H54 (cell line): Measurements from ENCODE around the gene TJP3.

ENCODE experiments used
- DNase-seq: peaks from one replicate; pipeline ENCODE4 v3.0.0; 2011; ENCODE audit warnings: low spot score, mixed read lengths; ENCODE audit not compliant: insufficient read length
- FAIRE-seq: peaks from 3 replicates; lab custom pipeline; 2011; peaks lifted over from hg19 to GRCh38; lab: Jason Lieb, UNC
- POLR2A ChIP-seq: IDR thresholded peaks from 2 replicates; pipeline ENCODE4 v1.6.1; 2011; ENCODE audit warnings: low read depth, mild to moderate bottlenecking, low read length

The TJP3 gene

DNA sequence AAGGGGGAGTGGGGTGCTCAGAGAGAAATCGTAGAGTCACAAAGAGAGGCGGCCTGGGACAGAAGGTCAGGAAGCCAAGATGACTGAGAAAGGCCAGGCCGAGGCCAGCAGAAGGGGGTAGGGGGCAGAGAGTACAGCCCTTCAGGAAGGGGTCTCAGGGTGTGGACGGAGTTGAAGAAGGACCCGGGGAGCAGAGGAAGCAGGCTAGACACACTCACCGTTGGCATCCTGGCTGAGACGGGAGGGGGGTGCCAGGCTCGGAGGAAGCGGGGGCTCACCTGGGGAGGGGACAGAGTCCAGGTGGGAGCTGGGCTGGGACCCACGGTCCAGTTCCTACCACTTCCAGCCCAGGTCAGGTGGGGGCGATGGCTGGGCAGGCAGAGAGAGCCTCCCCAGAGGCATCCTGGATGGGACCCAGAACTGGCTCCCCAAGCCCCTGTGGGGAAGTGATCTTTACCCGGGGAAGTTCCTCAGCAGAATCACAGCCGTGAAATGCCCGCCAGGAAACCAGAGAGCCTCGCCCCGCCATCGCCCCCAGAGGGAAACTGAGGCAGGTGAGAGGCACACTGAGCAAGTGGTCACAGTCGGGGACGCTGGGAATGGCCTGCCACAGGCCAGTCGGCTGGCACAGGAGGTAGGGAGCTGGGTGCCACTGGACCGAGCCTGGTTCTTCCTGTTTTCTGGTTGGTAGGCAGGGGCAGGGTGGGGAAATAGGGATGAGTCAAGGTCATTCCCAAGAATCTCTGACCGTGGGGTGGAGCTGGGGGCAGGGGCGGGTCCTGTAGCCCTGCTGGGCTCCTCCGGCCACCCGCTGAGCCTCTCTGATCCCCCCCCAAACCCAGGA lies 76.6 kb downstream of the TJP3 start:
- no peak for TF ChIP-seq POLR2A
- DNase-seq (peak; percentile 96), FAIRE-seq (no peak)

DNA sequence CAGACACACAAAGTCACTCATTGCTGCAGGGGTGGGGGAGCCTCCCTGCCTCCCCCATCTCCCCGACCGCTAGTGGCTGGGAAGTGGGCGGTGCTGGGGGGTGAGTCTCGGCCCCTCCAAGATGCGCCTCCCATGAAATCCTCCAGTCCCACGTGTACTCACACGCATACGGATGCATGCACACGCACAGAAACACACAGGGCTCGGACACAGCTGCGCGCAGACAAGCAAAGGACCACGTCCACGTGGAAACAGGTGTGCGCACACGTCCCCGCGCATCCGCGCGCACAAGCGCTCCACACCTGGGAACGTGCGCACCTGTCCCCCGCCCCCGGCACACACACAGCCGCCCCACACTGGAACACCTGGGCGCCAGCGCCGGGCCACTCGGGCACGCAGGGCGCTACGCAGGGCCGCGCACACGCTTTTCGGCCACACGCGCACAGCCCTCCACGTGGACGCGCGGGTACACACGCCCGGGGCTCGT lies 77.3 kb downstream of the TJP3 start:
- DNase-seq (no peak), FAIRE-seq (no peak)
- no peak for TF ChIP-seq POLR2A

GRCh38 chr19:3785938-3786824 lies 78.0 kb downstream of the TJP3 start, which contains the start of gene MATK:
Gene MATK, minus strand, starts transcription at chr19:3786381. Its CDS starts 1,246 bp downstream, at chr19:3785135.
- DNase-seq, result no peak

GRCh38 chr19:3788996-3789778 lies 81.0 kb downstream of the TJP3 start:
- no peak for DNase-seq
- no peak for FAIRE-seq
- no peak for TF ChIP-seq POLR2A

More at GRCh38 chr19:3785938-3786824, 78.0 kb downstream of the TJP3 start, which contains the start of gene MATK:
- FAIRE-seq, result no peak
- no peak for TF ChIP-seq POLR2A

DNA sequence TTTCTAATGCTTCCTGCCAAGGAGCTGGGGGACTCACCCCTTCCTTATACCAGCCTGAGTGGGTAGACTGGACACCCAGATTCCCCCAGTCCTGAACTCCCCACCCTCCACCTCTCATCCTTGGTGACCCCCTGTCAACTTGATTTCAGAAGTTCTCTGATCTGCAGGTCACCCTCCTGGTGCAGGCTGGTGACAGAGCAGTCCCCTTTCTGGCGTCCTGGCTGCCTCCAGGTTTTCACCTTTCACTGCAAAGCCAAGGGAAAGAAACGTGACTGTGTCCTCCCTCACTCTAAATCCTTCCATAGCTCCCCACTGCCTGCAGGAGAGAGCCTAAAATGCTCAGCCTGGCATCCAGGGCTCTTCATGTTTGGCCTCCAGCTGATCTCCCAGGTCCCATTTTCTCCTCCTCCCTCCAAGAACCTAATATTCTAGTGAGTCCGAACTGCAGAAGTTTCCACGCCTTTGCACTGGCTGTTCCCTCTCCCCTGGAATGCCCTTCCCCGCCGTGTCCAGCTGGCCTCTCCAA lies 82.1 kb downstream of the TJP3 start:
- no peak for TF ChIP-seq POLR2A
- FAIRE-seq, result no peak
- no peak for DNase-seq

DNA sequence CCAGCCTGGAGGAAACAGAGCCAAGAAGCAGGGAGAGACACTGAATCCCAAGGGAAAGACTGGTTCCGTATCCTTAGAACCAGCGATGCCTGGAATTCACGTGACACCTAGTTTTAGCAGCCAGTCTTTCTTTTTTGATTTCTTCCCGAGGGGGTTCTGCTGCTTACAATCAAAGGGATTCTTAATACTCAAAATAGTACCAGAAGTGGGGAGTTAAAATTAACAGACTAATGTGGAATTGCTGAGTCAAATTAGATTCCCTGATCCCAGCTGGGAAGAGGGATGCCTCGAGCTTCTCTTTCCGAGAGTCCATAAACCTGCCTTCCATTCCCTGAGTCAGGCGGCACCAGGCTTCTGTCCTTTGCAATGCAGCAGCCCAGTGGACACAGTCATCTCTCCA lies 82.8 kb downstream of the TJP3 start:
- TF ChIP-seq POLR2A, result no peak
- FAIRE-seq (no peak), DNase-seq (no peak)

DNA sequence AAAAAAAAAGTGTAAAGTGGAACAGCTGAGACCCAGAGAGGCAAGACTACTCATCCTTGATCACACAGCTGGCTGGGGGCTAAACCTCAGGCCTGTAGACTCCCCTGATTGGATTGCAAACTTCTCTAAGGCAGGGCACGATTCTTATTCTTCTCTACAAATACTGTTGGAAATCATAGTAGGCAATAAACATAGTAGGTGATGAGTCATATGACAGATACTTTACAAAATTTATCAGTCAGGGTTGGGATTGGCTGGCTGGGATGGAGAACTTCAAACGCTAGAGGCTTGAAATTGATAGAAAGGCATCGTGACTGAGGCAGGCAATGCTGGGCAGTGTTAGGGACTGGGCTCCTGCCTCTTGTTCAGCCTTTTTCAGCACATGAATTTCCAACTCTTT lies 83.9 kb downstream of the TJP3 start:
- DNase-seq (no peak), FAIRE-seq (no peak)
- no peak for TF ChIP-seq POLR2A

- no peak for TF ChIP-seq POLR2A
- DNase-seq (no peak), FAIRE-seq (no peak)
These were observed 85.6 kb downstream of the TJP3 start for GRCh38 chr19:3793799-3794198.

- TF ChIP-seq POLR2A, result no peak
- FAIRE-seq, result no peak
These were observed 88.2 kb downstream of the TJP3 start for GRCh38 chr19:3796358-3796757.

DNA sequence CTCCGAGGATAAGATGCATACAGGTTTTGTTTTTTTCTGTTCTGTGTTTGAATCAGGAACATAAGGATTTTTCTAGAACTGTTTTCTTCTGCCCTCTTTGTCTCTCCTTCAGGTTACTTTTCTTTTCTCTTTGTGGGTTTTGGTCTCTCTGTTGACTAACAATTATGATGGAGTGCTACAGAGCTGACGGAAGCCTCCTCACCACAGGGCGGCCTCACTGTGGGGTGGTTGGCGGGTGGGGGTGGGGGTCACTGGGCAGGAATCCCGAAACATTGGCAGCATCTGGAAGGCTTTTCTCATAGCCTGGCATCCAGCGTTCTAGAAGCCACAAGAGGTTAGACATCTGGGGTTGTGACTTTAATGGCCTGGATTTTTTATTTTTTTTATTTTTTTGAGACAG lies 90.0 kb downstream of the TJP3 start:
- no peak for DNase-seq
- FAIRE-seq, result no peak
- TF ChIP-seq POLR2A, result no peak

More at GRCh38 chr19:3796358-3796757, 88.2 kb downstream of the TJP3 start:
- no peak for DNase-seq
